Measurements from ENCODE around the gene OR6Q1.

GRCh38 chr11:58003036-58003435 lies 27.7 kb upstream of the OR6Q1 start:
- TF ChIP-seq CTCF (IDR thresholded peaks at IDR 0.05; ENCODE audit: poor library complexity, severe bottlenecking) (no peak), POLR2AphosphoS5 (IDR thresholded peaks at IDR 0.05) (no peak)
